GM12801 (cell line): ENCODE results near the gene DPM1.

ENCODE experiments used
- TF ChIP-seq, protein P1 (sequence below): IDR thresholded peaks from one replicate; pipeline ENCODE4 v1.5.1; 2011; ENCODE audit warnings: control low read depth; ENCODE audit not compliant: insufficient read length; ENCODE audit errors: extremely low read depth

DPM1 gene

DNA sequence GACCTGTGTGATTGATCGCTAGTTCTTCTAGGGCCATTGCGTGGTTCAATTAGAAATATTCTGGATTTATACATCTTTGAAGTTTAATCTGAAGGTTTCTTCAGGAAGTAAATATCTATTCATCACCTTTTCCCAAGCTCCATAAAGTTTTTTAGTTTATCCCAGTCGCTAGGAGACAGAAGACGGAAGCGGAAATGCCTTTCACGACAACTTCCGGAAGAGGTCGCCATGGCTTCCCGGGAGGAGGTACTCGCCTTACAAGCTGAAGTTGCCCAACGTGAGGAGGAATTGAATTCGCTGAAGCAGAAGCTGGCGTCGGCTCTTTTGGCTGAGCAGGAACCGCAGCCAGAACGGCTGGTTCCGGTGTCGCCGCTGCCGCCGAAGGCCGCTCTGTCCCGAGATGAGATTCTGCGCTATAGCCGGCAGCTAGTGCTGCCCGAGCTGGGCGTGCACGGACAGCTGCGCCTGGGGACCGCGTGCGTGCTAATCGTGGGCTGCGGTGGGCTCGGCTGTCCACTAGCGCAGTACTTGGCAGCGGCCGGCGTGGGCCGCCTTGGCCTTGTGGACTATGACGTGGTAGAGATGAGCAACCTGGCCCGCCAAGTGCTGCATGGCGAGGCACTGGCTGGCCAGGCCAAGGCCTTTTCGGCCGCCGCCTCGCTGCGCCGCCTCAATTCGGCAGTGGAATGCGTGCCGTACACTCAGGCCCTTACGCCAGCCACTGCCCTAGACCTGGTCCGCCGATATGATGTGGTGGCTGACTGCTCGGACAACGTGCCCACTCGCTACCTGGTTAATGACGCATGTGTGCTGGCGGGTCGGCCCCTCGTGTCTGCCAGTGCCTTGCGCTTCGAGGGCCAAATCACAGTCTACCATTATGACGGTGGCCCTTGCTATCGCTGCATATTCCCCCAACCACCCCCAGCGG is 547 bp upstream of the DPM1 start, which contains the start of gene MOCS3:
Gene MOCS3 (plus strand): TSS at position 204 of the 928 bp plus-strand sequence. CDS start 25 bp downstream, at position 229.
- TF ChIP-seq, protein P1, sequence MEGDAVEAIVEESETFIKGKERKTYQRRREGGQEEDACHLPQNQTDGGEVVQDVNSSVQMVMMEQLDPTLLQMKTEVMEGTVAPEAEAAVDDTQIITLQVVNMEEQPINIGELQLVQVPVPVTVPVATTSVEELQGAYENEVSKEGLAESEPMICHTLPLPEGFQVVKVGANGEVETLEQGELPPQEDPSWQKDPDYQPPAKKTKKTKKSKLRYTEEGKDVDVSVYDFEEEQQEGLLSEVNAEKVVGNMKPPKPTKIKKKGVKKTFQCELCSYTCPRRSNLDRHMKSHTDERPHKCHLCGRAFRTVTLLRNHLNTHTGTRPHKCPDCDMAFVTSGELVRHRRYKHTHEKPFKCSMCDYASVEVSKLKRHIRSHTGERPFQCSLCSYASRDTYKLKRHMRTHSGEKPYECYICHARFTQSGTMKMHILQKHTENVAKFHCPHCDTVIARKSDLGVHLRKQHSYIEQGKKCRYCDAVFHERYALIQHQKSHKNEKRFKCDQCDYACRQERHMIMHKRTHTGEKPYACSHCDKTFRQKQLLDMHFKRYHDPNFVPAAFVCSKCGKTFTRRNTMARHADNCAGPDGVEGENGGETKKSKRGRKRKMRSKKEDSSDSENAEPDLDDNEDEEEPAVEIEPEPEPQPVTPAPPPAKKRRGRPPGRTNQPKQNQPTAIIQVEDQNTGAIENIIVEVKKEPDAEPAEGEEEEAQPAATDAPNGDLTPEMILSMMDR: no peak

DNA sequence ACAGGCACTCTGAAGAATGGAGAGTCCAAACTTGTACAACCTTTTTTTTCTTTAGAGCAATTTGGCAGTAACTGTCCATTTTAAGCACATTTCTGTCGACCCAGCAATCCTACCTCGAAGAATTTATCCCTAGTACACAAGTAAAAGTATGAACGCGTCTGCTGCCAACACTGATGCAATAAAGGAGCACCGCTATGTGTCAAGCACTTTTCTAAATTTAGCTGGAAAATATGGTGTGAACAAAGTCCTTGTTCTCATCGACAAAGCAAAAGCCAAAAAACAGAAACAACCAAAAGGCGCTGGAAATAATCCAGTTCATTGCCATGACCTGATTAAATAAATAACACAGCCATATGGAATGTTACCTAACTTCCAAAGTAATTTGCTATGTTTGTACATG is 1.1 kb downstream of the DPM1 start:
- TF ChIP-seq, protein P1: no peak

DNA sequence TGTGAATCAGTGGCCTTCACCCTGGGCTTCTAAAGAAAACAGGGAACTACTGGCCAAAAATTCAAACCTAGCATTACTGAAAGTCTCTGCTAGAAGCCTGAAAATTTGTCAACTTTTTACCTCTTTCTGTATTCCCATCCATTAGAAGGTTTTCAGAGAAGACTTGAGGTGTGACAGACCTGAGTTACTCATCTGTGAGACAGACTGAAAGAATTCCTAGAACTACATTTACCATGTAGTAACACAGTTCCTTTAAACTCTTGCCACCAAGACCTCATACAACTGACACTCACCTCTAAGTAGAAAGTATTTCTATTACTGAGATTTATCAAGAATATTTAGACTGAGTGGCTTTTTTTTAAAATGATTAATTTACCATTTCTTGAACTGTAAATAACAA is 4.5 kb downstream of the DPM1 start:
- TF ChIP-seq, protein P1: no peak

DNA sequence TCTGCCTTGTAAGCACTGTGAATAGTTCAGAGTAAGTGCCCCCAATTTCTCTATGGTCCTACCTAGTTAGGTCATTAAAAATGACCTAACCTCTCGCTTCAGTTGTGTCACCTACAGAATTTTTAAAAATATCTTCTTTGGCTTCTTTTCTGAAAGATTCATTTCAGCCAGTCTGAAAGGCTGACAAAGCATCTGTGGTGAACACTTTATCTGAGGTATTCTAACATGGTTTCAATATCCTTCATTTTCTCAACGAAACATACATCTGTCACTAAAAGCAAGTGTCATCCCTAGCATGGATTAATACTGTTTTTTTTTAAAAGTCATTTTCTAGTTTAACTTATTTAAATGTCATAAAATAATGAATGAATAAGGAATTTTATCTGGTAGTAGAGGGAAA is 5.1 kb downstream of the DPM1 start:
- TF ChIP-seq, protein P1: no peak

DNA sequence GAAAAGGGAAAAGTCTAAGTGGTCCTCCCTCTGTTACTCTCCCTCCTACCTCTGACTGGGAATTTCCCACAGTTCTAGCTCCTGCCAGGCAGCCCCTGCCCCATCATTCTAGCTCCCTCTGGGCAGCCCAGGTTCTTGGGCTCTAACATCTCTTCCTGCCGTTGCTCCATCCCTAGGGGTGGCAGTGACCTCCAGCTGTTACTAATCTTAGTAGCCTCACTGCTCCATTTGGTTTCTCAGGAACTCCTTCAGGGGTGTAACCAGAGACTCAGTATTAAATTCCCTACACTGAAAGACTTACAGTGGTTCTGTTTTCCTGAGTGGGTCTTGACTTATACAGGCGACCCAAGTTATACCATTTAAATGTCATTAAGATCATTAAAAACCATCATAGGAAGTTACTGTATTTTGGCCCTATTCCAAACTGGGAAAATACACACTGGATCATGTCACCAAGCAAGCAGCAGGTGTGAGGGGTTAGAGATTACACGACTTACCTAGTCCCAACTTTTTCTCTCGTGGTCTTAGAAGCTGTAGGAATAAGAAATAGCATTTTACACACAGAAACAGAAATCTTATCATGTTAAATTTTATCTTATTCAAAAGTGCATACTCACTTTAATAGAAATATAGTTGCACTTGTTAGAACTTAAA is 10.1 kb downstream of the DPM1 start:
- TF ChIP-seq, protein P1: no peak

DNA sequence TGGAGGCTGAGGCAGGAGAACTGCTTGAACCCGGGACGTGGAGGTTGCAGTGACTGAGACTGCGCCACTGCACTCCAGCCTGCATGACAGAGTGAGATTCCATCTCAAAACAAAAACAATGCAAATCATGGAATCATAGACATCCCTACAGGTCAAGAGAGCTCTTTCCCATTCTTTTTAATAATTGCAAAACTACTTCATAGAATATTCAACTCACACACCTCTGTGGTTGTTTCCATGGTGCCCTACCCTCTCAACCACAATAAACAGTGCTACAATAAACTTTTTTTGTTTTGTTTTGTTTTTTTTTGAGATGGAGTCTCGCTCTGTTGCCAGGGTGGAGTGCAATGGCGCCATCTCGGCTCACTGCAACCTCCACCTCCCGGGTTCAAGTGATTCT is 15.3 kb downstream of the DPM1 start:
- TF ChIP-seq, protein P1: no peak

DNA sequence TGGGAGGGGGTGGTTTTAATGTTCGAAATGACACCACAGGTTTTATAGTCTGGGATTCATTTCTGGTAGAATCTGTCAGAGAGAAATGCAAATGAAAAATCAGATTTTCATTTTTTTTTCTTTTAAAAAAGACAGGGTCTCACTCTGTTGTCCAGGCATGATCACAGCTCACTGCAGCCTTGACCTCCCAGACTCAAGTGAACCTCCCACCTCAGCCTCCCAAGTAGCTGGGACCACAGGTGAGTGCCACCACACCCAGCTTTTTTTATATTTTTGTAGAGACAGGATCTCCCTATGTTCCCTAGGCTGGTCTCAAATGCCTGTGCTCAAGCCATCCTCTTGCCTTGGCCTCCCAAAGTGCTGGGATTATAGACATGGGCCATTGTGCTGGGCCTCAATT is 24.7 kb downstream of the DPM1 start:
- TF ChIP-seq, protein P1: no peak
